Endothelial cell of umbilical vein (primary cell): ENCODE measurements around the gene VAV3. TPM values are rescaled to one million over a fixed set of nuclear protein-coding genes. Genes with fewer than 3 reads are reported as not detected.

ENCODE experiments used
- BruUV-seq: library from RNA; stranded (reverse); fragments of 400-500 nt; replicated peaks from 2 replicates; lab custom pipeline; 2021; lab: Mats Ljungman, UMichigan
- CTCF ChIA-PET: fragments of 300-600, 350-600 bp; sonication (Branson Sonifier 250); formaldehyde crosslinking; loops from one replicate; lab custom pipeline; 2021; ENCODE audit warnings: antibody characterized with exemption, inconsistent platforms; lab: Charles Lee
- POLR2A ChIA-PET: fragments of 300-600, 350-600 bp; sonication (Branson Sonifier 250); formaldehyde crosslinking; loops from one replicate; lab custom pipeline; 2021; ENCODE audit warnings: antibody characterized with exemption, inconsistent platforms; lab: Charles Lee
- DNase-seq: peaks from one replicate; pipeline ENCODE4 v3.0.0-alpha.2; 2011; ENCODE audit warnings: low read depth, low spot score
- FAIRE-seq: peaks from 2 replicates; lab custom pipeline; 2011; peaks lifted over from hg19 to GRCh38; lab: Jason Lieb, UNC
- H2AFZ ChIP-seq: 2 replicates; pipeline ENCODE4 v1.6.0; 2012; ENCODE audit warnings: low read depth, low read length, control low read depth, inconsistent platforms
- H3K27ac ChIP-seq: 2 replicates; pipeline ENCODE4 v1.5.1; 2011; ENCODE audit warnings: low read depth, mild to moderate bottlenecking, control low read depth, low read length, moderate library complexity; ENCODE audit not compliant: insufficient read depth
- H3K27me3 ChIP-seq, 2 experiments: 2 replicates each; pipeline versions ENCODE4 v1.6.0 to v1.6.1; 2011; ENCODE audit warnings: low read length in 2 of 2, mixed read lengths in 1 of 2; ENCODE audit not compliant: control insufficient read depth in 2 of 2, insufficient read depth in 2 of 2
- H3K36me3 ChIP-seq, 2 experiments: 2 replicates in 1 of 2; 3 replicates in 1 of 2; pipeline ENCODE4 v1.5.1; 2011; ENCODE audit warnings: low read length in 2 of 2, mild to moderate bottlenecking in 1 of 2, moderate library complexity in 1 of 2; ENCODE audit not compliant: control insufficient read depth in 2 of 2, insufficient read depth in 2 of 2; ENCODE audit errors: extremely low read depth in 1 of 2
- H3K4me1 ChIP-seq: 3 replicates; pipeline ENCODE4 v1.5.1; 2011; ENCODE audit warnings: mild to moderate bottlenecking, low read length; ENCODE audit not compliant: control insufficient read depth, insufficient read depth; ENCODE audit errors: extremely low read depth
- H3K4me2 ChIP-seq: 2 replicates; pipeline ENCODE4 v1.6.1; 2011; ENCODE audit warnings: low read length, control low read depth, mixed read lengths; ENCODE audit not compliant: insufficient read depth
- H3K4me3 ChIP-seq, 3 experiments: fragments of 200-600 bp in 1 of 3; sonication (generic), shearing (Covaris generic) in 1 of 3; replicated peaks in 1 of 3; 2 replicates each; pipeline ENCODE4 v1.5.1; 2011 to 2016; ENCODE audit warnings: control low read depth in 3 of 3, low read length in 3 of 3, mild to moderate bottlenecking in 2 of 3, inconsistent platforms in 1 of 3, low read depth in 1 of 3, moderate library complexity in 1 of 3; ENCODE audit not compliant: insufficient read depth in 1 of 3
- H3K79me2 ChIP-seq: 2 replicates; pipeline ENCODE4 v1.6.0; 2012; ENCODE audit warnings: low read length, inconsistent platforms; ENCODE audit not compliant: control insufficient read depth, insufficient read depth
- H3K9ac ChIP-seq: replicated peaks from 2 replicates; pipeline ENCODE3; 2011; ENCODE audit warnings: low read length, control low read depth; ENCODE audit not compliant: insufficient read depth; ENCODE audit errors: extremely low read depth
- H3K9me1 ChIP-seq: replicated peaks from 3 replicates; pipeline ENCODE4 v1.6.0; 2011; ENCODE audit warnings: mild to moderate bottlenecking, low read length; ENCODE audit not compliant: control insufficient read depth, insufficient read depth; ENCODE audit errors: extremely low read depth
- H3K9me3 ChIP-seq: replicated peaks from 2 replicates; pipeline ENCODE4 v1.5.1; 2012; ENCODE audit warnings: low read length, inconsistent platforms; ENCODE audit not compliant: control insufficient read depth, insufficient read depth
- H4K20me1 ChIP-seq: replicated peaks from 2 replicates; pipeline ENCODE3; 2011; ENCODE audit warnings: mild to moderate bottlenecking, low read length; ENCODE audit not compliant: control insufficient read depth, insufficient read depth; ENCODE audit errors: extremely low read depth
- EZH2 ChIP-seq: IDR thresholded peaks from 2 replicates; pipeline ENCODE4 v1.6.1; 2012; ENCODE audit warnings: borderline replicate concordance, low read depth, mild to moderate bottlenecking, moderate library complexity, low read length, inconsistent platforms; ENCODE audit not compliant: severe bottlenecking
- FOS ChIP-seq: IDR thresholded peaks from 2 replicates; pipeline ENCODE4 v1.6.1; 2011; ENCODE audit warnings: mild to moderate bottlenecking, low read length, moderate library complexity, borderline replicate concordance; ENCODE audit not compliant: insufficient read depth
- GATA2 ChIP-seq: IDR thresholded peaks from 2 replicates; pipeline ENCODE4 v1.7.0; 2011; ENCODE audit warnings: low read depth, mild to moderate bottlenecking, moderate library complexity, mixed read lengths, low read length; ENCODE audit not compliant: insufficient read length, insufficient read depth
- JUN ChIP-seq: IDR thresholded peaks from 2 replicates; pipeline ENCODE4 v1.6.1; 2011; ENCODE audit warnings: borderline replicate concordance, low read depth; ENCODE audit not compliant: insufficient read length, insufficient read depth
- MAX ChIP-seq: IDR thresholded peaks from 2 replicates; pipeline ENCODE4 v1.6.1; 2011; ENCODE audit not compliant: insufficient read depth, insufficient read length
- MYC ChIP-seq: IDR thresholded peaks from one replicate; pipeline ENCODE4 v1.6.1; 2011; ENCODE audit warnings: mild to moderate bottlenecking, low read depth, low read length
- POLR2A ChIP-seq: IDR thresholded peaks from 2 replicates; pipeline ENCODE4 v1.6.1; 2012; ENCODE audit warnings: low read depth, mild to moderate bottlenecking, control low read depth, low read length
- POLR2AphosphoS5 ChIP-seq: IDR thresholded peaks from 2 replicates; pipeline ENCODE4 v1.6.1; 2012; ENCODE audit warnings: low read depth, mild to moderate bottlenecking, control low read depth, low read length, moderate library complexity; ENCODE audit not compliant: insufficient read depth
- dilution Hi-C: fragments of 300-500 bp; cut with MboI; formaldehyde crosslinking; loops from one replicate; pipeline ENCODE4 v1.15.0; 2019; ENCODE audit warnings: low sequenced_read_pairs; ENCODE audit not compliant: extremely low pct_ligation_motif_present
- intact Hi-C: fragments of 100-400 bp; cut with micrococcal nuclease; formaldehyde crosslinking; loops from one replicate; pipeline ENCODE4 v1.10.0; 2022
- polyA plus RNA-seq, 4 experiments: library from polyadenylated mRNA; depleted of rRNA in 3 of 4; stranded (reverse) in 3 of 4; unstranded in 1 of 4; fragments of >200 nt; gene quantifications; 2 replicates each; pipeline versions ENCODE4 v1.2.1 to v1.2.3, GENCODE V29; 2011 to 2012; ENCODE audit warnings: missing spikeins in 1 of 4
- total RNA-seq: library from RNA; stranded (reverse); gene quantifications from 2 replicates; pipeline ENCODE4 v1.2.3, GENCODE V29; 2021
- TF ChIP-seq, protein P1 (sequence below), 2 donors: IDR thresholded peaks; 1 replicate in 1 of 2; 2 replicates in 1 of 2; pipeline ENCODE4 v1.5.1; 2011; ENCODE audit warnings: low read length in 2 of 2, mild to moderate bottlenecking in 2 of 2, moderate library complexity in 2 of 2, control low read depth in 1 of 2, inconsistent platforms in 1 of 2, low read depth in 1 of 2; ENCODE audit not compliant: insufficient read depth in 1 of 2; ENCODE audit errors: extremely low read depth in 1 of 2

VAV3 gene
- total and polyA plus RNA-seq, 2 donors (not counting 3 experiments of a cell fraction or from before 2014, with no cell fraction given): 0.18 to 1.5 TPM

GRCh38 chr1:107740579-107740978, 224.4 kb downstream of the VAV3 start:
- H3K36me3 ChIP-seq: no peaks in the 10 kb centered on the region
- no peaks in the 10 kb centered on the region for H3K79me2 ChIP-seq
- H4K20me1 ChIP-seq: no peaks in the 10 kb centered on the region
- no peak overlapping the region for H3K27ac ChIP-seq
- no peak for TF ChIP-seq POLR2A
- no peak for TF ChIP-seq EZH2
- TF ChIP-seq MAX: no peak
- no peak for TF ChIP-seq POLR2AphosphoS5
- TF ChIP-seq MYC: no peak
- TF ChIP-seq FOS: no peak
- TF ChIP-seq, protein P1, sequence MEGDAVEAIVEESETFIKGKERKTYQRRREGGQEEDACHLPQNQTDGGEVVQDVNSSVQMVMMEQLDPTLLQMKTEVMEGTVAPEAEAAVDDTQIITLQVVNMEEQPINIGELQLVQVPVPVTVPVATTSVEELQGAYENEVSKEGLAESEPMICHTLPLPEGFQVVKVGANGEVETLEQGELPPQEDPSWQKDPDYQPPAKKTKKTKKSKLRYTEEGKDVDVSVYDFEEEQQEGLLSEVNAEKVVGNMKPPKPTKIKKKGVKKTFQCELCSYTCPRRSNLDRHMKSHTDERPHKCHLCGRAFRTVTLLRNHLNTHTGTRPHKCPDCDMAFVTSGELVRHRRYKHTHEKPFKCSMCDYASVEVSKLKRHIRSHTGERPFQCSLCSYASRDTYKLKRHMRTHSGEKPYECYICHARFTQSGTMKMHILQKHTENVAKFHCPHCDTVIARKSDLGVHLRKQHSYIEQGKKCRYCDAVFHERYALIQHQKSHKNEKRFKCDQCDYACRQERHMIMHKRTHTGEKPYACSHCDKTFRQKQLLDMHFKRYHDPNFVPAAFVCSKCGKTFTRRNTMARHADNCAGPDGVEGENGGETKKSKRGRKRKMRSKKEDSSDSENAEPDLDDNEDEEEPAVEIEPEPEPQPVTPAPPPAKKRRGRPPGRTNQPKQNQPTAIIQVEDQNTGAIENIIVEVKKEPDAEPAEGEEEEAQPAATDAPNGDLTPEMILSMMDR (IDR thresholded peaks at IDR 0.05; ENCODE audit: extremely low read depth in 1 of 2, insufficient read depth in 1 of 2, low read depth in 1 of 2, low read length in 2 of 2): no peak
- no peak for TF ChIP-seq JUN
- TF ChIP-seq GATA2: no peak
- no peaks in the 10 kb centered on the region for H3K9me3 ChIP-seq
- no peaks in the 10 kb centered on the region for H3K9me1 ChIP-seq
- intact Hi-C loops (no loop called here), dilution Hi-C loops (no loop called here)
- FAIRE-seq (no peak), DNase-seq (no peak)
- no TSS peak for BruUV-seq
- ChIA-PET POLR2A (no interaction called here), CTCF (interaction anchor here (1.6 kb wide), 1 partner anchor 10 kb away, joined by 5 read pairs; no protein-coding TSS in a partner anchor)
- no peak overlapping the region for H2AFZ ChIP-seq
- H3K4me3 ChIP-seq: no peak overlapping the region
- H3K4me1 ChIP-seq: no peaks in the 10 kb centered on the region
- no peak overlapping the region for H3K9ac ChIP-seq
- peaks cover 0 to 2% of the 10 kb centered on the region in 2 experiments for H3K27me3 ChIP-seq
- no peak overlapping the region for H3K4me2 ChIP-seq
